Medulla oblongata (tissue), 1 donor: ENCODE results near the gene ORC5.
"Not testable (repeated sequence)": the region's sequence is repeated elsewhere in the genome, so short reads cannot be mapped to it uniquely, and the experiment has no call there.

Experiments used
- DNase-seq: peaks from one replicate; pipeline ENCODE4 v3.0.0-alpha.2; 2015; ENCODE audit errors: extremely low spot score

Gene ORC5

GRCh38 chr7:104185346-104185745, 22.5 kb downstream of the ORC5 start:
- no peak for DNase-seq

DNA sequence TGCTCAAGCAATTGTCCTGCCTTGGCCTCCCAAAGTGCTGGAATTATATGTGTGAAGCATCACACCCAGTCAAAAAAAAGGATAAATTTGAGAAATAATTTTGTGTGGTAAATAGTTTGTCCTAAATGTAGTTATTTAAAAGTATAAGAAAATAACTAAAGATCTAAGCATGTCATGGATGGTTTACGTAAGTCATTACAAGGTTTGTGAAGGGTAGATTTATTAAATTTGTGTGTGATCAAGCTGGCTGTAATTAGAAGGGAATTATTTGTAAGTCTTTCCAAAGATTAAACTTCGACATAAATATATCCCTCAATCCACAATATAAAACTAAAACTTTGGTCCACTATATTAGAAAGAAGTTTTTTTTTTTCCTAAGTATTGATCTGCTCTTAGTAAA, 28.6 kb downstream of the ORC5 start:
- no peak for DNase-seq

DNA sequence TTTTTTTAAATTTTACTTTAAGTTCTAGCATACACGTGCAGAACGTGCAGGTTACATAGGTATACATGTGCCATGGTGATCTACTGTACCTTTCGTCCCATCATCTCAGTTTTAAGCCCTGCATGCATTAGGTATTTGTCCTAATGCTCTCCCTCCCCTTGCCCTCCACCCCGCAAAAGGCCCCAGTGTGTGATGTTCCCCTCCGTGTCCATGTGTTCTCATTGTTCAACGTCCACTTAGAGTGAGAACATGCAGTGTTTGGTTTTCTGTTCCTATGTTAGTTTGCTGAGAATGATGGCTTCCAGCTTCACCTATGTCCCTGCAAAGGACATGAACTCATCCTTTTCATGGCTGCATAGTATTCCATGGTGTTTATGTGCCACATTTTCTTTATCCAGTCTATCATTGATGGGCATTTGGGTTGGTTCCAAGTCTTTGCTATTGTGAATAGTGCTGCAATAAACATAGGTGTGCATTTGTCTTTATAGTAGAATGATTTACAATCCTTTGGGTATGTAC, 30.2 kb downstream of the ORC5 start:
- not testable (repeated sequence) for DNase-seq

DNA sequence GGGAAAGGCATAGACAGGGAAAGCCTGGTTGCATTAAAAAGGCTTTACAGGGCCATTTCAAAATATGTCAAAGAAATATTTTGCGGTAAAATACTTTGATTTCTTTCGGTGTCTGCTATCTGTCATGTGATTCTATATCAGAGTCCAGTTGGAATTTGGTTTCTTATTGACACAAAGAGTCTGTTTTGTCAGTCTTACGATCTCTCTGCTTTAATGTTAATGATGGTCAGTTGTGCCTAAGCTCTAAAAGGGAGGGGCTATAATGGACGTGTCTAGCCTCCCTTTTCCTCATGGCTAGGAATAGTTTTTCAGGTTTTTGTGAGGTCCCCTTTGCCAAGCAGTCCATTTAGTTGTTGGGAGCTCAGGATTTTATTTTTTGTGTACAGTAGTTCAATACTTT, 31.5 kb downstream of the ORC5 start:
- DNase-seq: no peak

DNA sequence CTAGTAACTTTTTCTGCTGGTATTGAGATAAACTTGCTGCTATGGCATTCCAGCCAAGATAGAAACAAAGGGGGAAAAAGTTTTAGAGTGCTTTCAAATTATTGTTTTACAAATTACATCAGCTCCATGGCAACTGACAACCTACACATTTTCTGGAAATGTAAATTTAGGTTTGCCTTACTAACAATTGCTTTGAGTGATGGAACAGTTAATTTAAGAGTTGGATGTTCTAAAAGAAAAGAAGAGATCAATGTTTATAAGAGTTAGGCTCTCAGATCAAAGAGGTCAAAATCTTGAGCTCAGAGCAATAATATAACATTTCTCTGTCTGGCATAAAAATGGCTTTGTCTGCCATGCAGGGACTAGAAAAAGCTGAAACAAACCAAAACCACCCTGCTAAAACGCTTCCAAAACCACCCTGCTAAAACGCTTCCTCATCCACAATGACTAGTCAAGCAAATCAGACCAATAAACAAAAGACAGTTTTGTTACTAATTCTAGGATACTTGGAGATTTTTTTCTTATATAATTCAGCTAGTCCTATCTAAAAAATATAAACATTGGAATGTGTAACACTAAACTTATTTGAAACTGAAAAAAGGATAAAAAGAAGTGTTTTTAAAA, 32.3 kb downstream of the ORC5 start:
- no peak for DNase-seq

- DNase-seq: no peak
Measured at GRCh38 chr7:104174798-104175197, 33.0 kb downstream of the ORC5 start.

- DNase-seq: no peak
Measured at GRCh38 chr7:104162081-104162480, 45.7 kb downstream of the ORC5 start.

DNA sequence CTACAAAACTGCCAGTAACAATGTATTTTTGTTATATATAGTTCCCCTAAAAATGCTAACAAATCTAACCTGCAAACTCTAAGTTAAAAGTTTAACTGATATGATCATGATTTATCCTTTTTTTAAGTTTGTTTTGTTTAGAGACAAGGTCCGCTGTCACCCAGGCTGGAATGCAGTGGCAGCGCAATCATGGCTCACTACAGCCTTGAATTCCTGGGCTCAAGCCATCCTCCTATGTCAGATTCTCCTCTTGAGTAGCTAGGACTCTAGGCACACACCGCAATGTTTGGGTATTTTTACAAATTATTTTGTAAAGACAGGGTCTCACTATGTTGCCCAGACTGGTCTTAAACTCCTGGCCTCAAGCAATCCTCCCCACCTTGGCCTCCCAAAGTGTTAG, 46.6 kb downstream of the ORC5 start:
- DNase-seq: no peak

GRCh38 chr7:104160375-104160774, 47.4 kb downstream of the ORC5 start:
- peak; percentile 31 for DNase-seq

GRCh38 chr7:104156842-104157277, 51.0 kb downstream of the ORC5 start:
- DNase-seq: peak; percentile 47

- no peak for DNase-seq
Measured at GRCh38 chr7:104153287-104153686, 54.5 kb downstream of the ORC5 start.

DNA sequence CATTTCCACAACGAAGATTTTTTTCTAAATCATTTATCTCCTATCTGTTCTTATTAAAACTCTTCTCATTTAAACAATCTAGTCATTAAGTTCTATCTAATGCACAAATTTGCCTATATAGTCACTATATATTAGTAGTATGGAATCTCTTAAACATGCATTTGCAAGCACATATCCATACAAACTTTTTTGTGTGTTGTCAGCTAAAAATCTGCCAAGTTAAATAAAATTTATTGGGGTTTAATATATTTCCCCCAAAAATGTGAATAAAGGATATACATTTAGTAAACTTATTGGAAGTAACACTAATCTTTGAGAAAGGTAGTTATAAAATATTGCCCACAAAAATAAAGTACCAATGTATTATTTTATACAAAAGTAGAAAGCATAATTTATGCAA, 55.3 kb downstream of the ORC5 start:
- DNase-seq: no peak

DNA sequence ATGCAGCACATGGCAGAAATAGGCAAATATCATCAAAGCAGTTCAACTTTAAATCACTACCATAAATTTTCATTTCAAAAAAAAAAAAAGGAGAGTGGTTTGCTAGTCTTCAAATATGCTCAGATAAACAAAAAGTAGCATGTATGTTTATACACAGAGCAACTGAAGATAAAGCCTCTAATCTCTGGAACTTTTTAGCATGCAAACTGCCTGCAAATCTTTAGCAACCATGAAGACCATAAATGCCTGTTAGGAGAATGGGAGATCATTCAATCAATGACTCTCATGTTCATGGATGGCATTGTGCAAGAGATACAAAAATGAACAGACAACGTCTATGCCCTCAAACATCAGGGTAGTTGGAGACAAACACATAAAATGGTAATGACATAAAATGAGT, 57.3 kb downstream of the ORC5 start:
- DNase-seq: no peak

DNA sequence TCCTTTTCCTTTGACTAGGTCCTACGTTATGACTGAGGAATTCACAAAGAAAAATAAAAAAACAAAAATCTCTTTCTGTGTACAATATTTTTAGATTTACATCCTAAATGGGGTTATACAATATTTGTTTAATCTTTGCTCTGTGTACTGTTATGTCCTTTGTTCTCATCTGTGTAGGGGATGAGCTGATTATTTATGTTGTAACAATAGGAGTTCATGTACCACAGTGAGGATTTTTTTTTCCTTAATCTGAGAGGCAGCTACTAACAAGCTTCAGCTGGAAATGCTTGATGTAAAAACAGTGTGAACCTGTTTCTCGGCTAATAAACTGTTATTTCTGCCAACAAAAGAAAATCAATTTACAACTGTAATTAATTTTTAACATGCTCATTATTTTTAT, 58.0 kb downstream of the ORC5 start:
- DNase-seq: no peak

- DNase-seq: no peak
Measured at GRCh38 chr7:104142147-104142546, 65.7 kb downstream of the ORC5 start.

DNA sequence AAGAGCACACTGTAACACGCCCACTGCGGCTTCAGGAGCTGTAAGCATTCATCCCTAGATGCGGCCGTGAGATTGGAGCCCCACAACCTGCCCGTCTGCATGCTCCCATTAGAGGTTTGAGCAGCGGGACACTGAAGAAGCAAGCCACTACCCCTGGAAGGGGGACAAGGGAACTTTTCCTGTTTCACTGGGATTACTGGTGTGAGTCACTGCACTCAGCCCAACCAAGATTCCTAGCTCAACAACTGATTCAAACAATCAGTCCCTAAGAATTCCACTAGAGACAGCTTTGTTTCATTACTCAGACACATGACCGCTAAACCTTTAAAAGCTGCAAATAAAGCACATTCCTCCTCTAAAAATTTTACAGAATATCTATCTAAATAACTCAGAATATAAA, 69.8 kb downstream of the ORC5 start:
- DNase-seq: no peak

DNA sequence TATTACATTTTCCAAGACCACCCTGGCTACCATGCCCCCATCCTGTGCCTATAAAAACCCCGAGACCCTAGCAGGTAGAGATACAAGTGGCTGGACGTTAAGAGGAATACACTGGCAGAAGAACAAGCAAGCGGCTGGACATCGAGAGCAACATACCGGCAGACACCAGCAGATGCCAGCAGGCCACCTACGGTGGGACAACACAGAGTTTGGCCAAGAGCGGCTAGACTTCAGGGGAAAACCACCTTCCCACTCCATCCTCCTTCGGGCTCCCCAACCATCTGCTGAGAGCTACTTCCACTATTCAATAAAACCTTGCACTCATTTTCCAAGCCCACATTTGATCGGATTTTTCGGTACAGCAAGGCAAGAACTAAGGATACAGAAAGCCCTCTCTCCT, 70.3 kb downstream of the ORC5 start:
- no peak for DNase-seq

GRCh38 chr7:104136981-104137380, 70.8 kb downstream of the ORC5 start:
- no peak for DNase-seq

- no peak for DNase-seq
Measured at GRCh38 chr7:104136561-104136960, 71.3 kb downstream of the ORC5 start.

GRCh38 chr7:104135760-104136558, 71.9 kb downstream of the ORC5 start:
- no peak for DNase-seq

GRCh38 chr7:104133238-104133637, 74.6 kb downstream of the ORC5 start:
- DNase-seq: no peak

DNA sequence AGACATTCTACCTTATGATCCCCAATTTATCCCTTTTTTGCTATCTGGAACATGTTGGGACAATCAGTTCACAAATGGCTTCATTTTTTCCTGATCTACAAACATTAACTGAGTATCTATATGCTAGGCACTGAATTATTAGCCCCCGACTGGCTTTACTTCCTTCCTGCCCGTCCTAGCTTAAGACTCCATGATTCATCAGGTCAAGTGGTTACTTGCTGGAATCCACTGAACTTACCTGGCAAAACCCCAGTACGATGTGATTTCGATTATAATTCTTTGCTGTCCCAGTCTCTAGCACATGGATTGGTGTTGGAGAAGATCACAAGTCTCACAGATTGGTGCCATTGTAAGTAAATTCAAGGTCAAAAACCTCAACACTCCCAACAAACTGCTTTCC, 77.1 kb downstream of the ORC5 start:
- no peak for DNase-seq

- no peak for DNase-seq
Measured at GRCh38 chr7:104127204-104127603, 80.6 kb downstream of the ORC5 start.
